OCI-LY7 (cell line): ENCODE results near the gene OR2AP1. TPM values are rescaled to one million over a fixed set of nuclear protein-coding genes. Genes with fewer than 3 reads are reported as not detected.
"Not testable (repeated sequence)": the region's sequence is repeated elsewhere in the genome, so short reads cannot be mapped to it uniquely, and the experiment has no call there.

Source experiments
- BruUV-seq: library from RNA; stranded (reverse); fragments of 400-500 nt; replicated peaks from 2 replicates; lab custom pipeline; 2021; lab: Mats Ljungman, UMichigan
- CTCF ChIA-PET: fragments of 300-600 bp; sonication (Branson Sonifier 250); formaldehyde crosslinking; loops from one replicate; lab custom pipeline; 2022; ENCODE audit warnings: antibody characterized with exemption; ENCODE audit not compliant: unreplicated experiment; lab: Charles Lee
- POLR2A ChIA-PET: fragments of 300-600 bp; sonication (Branson Sonifier 250); formaldehyde crosslinking; loops from one replicate; lab custom pipeline; 2022; ENCODE audit warnings: antibody characterized with exemption; lab: Charles Lee
- DNase-seq: peaks from one replicate; pipeline ENCODE4 v3.0.0-alpha.2; 2015; ENCODE audit warnings: low spot score
- H2AFZ ChIP-seq: fragments of 200-600 bp; sonication (generic), shearing (Covaris generic); 2 replicates; pipeline ENCODE4 v1.6.1; 2014; ENCODE audit warnings: mild to moderate bottlenecking, antibody characterized with exemption, low read length, moderate library complexity
- H3K27ac ChIP-seq: fragments of 200-600 bp; sonication (generic); 2 replicates; pipeline ENCODE4 v1.5.1; 2014; ENCODE audit warnings: mixed run types, low read depth, mild to moderate bottlenecking, moderate library complexity, low read length, inconsistent platforms; ENCODE audit not compliant: poor library complexity, severe bottlenecking
- H3K36me3 ChIP-seq: fragments of 200-600 bp; sonication (generic); 2 replicates; pipeline ENCODE4 v1.6.1; 2014; ENCODE audit warnings: mild to moderate bottlenecking, antibody characterized with exemption, low read length, moderate library complexity, mixed read lengths; ENCODE audit not compliant: insufficient read depth
- H3K4me1 ChIP-seq: fragments of 200-600 bp; sonication (generic); 2 replicates; pipeline ENCODE4 v1.5.1; 2014; ENCODE audit warnings: mild to moderate bottlenecking, low read length; ENCODE audit not compliant: insufficient read depth, poor library complexity, severe bottlenecking
- H3K4me2 ChIP-seq: fragments of 200-600 bp; sonication (generic); 2 replicates; pipeline ENCODE4 v1.6.1; 2014; ENCODE audit warnings: mild to moderate bottlenecking, low read length
- H3K4me3 ChIP-seq: fragments of 200-600 bp; sonication (generic); 2 replicates; pipeline ENCODE4 v1.5.1; 2014; ENCODE audit warnings: mild to moderate bottlenecking, low read depth, low read length; ENCODE audit not compliant: poor library complexity, severe bottlenecking
- H3K79me2 ChIP-seq: fragments of 200-600 bp; sonication (generic); 2 replicates; pipeline ENCODE4 v1.6.1; 2016; ENCODE audit warnings: low read depth, mild to moderate bottlenecking, low read length, moderate library complexity, mixed read lengths; ENCODE audit not compliant: insufficient read depth
- H3K9me2 ChIP-seq: fragments of 200-600 bp; sonication (generic); 2 replicates; pipeline ENCODE4 v1.6.1; 2016; ENCODE audit warnings: mild to moderate bottlenecking, low read length, mixed read lengths; ENCODE audit not compliant: insufficient read depth
- H3K9me3 ChIP-seq: fragments of 200-600 bp; sonication (generic); 2 replicates; pipeline ENCODE4 v1.6.1; 2014; ENCODE audit warnings: mild to moderate bottlenecking, mixed run types, low read length, mixed read lengths
- H4K20me1 ChIP-seq: fragments of 200-600 bp; sonication (generic); 2 replicates; pipeline ENCODE4 v1.6.1; 2014; ENCODE audit warnings: mild to moderate bottlenecking, antibody characterized with exemption, low read length, moderate library complexity, mixed read lengths; ENCODE audit not compliant: insufficient read depth
- EZH2phosphoT487 ChIP-seq: fragments of 200-600 bp; sonication (generic); IDR thresholded peaks from 2 replicates; pipeline ENCODE4 v1.6.1; 2018; ENCODE audit warnings: low read depth, borderline replicate concordance, mild to moderate bottlenecking, mixed run types, antibody characterized with exemption, low read length, moderate library complexity, mixed read lengths
- intact Hi-C: fragments of 100-400 bp; cut with micrococcal nuclease; formaldehyde crosslinking; loops from one replicate; pipeline ENCODE4 v1.10.0; 2022; ENCODE audit not compliant: unreplicated experiment
- total RNA-seq, 2 experiments: library from RNA; depleted of rRNA in 1 of 2; stranded (reverse); fragments of >200 nt in 1 of 2; shearing (Covaris generic) in 1 of 2; gene quantifications; 2 replicates each; pipeline ENCODE4 v1.2.3, GENCODE V29; 2014 to 2022
- TF ChIP-seq, protein P1 (sequence below): fragments of 200-600 bp; sonication (generic); conservative IDR thresholded peaks from 2 replicates; pipeline ENCODE4 v1.5.1; 2014; ENCODE audit warnings: mild to moderate bottlenecking, antibody characterized with exemption, low read length, moderate library complexity, mixed read lengths

OR2AP1 gene
- total RNA-seq, 2 experiments from 2014 or later, result not detected

DNA sequence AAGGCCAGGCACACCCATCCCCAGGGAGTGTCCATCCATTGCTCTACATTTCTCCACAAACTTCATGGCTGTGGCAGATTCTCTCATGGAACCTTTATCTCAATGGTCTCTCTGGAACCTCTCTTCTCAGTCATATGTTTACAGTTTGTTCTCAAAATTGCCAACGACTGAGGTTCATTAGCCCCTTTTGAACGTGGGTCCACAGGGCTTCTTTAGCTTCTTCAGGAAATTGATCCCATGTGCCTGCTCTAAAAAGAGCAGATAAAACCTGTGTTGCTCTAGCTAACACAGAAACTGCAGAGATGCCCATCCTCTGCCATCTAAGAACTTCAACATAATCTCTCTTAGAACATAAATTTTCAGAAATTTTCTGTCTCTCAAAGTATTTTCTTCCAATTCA is 23.0 kb upstream of the OR2AP1 start, which contains the start of gene OR6C4:
Gene OR6C4, plus strand, starts transcription at position 301 of the 400 bp plus-strand sequence. CDS start 1,625 bp downstream, outside the sequence.
- Histone ChIP-seq H4K20me1 (no peaks in the 10 kb centered on the region), H3K79me2 (no peaks in the 10 kb centered on the region), H3K27ac (no peak within 1 kb of the TSS), H3K36me3 (no peaks in the 10 kb centered on the region), H3K9me2 (no peaks in the 10 kb centered on the region), H3K9me3 (no peaks in the 10 kb centered on the region), H2AFZ (no peak within 1 kb of the TSS), H3K4me1 (no peaks in the 10 kb centered on the region), H3K4me2 (no peak within 1 kb of the TSS), H3K4me3 (no peak within 1 kb of the TSS)
- ChIA-PET CTCF (no interaction called here), POLR2A (no interaction called here)
- no peak for TF ChIP-seq EZH2phosphoT487
- TF ChIP-seq, protein P1, sequence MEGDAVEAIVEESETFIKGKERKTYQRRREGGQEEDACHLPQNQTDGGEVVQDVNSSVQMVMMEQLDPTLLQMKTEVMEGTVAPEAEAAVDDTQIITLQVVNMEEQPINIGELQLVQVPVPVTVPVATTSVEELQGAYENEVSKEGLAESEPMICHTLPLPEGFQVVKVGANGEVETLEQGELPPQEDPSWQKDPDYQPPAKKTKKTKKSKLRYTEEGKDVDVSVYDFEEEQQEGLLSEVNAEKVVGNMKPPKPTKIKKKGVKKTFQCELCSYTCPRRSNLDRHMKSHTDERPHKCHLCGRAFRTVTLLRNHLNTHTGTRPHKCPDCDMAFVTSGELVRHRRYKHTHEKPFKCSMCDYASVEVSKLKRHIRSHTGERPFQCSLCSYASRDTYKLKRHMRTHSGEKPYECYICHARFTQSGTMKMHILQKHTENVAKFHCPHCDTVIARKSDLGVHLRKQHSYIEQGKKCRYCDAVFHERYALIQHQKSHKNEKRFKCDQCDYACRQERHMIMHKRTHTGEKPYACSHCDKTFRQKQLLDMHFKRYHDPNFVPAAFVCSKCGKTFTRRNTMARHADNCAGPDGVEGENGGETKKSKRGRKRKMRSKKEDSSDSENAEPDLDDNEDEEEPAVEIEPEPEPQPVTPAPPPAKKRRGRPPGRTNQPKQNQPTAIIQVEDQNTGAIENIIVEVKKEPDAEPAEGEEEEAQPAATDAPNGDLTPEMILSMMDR, result no peak
- BruUV-seq, result no TSS peak
- no peak for DNase-seq
- intact Hi-C loops, result no loop called here

DNA sequence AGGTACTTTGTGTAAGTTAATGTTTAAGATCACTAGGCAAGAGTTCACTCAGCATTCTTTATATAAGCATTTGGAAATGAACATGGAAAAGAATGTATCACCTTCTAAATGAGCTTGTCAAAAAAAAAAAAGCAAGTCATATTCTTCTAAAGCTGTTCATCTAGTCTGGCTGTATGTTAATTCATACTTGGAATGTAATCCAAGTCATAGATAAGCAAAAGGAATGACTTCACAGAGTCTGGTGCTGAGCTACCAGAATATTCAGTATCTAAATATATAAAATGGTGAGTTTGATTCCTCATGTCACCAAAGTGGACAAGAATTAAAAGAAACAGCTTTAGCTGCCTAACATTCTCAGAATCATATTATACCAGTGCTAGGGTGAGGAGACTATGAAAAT is 18.0 kb upstream of the OR2AP1 start:
- Histone ChIP-seq H2AFZ (no peak overlapping the region), H3K4me1 (no peaks in the 10 kb centered on the region), H3K4me3 (no peak overlapping the region), H3K27ac (no peak overlapping the region), H3K9me2 (no peaks in the 10 kb centered on the region), H3K79me2 (no peaks in the 10 kb centered on the region), H3K36me3 (no peaks in the 10 kb centered on the region), H3K4me2 (no peak overlapping the region), H3K9me3 (no peaks in the 10 kb centered on the region), H4K20me1 (no peaks in the 10 kb centered on the region)
- BruUV-seq, result no TSS peak
- POLR2A ChIA-PET, result interaction anchor here (0.6 kb wide), 1 partner anchor 672 kb away, joined by 3 read pairs; no protein-coding TSS in a partner anchor
- intact Hi-C loops, result no loop called here
- CTCF ChIA-PET, result no interaction called here
- TF ChIP-seq, protein P1, result no peak
- TF ChIP-seq EZH2phosphoT487, result no peak
- DNase-seq, result no peak

DNA sequence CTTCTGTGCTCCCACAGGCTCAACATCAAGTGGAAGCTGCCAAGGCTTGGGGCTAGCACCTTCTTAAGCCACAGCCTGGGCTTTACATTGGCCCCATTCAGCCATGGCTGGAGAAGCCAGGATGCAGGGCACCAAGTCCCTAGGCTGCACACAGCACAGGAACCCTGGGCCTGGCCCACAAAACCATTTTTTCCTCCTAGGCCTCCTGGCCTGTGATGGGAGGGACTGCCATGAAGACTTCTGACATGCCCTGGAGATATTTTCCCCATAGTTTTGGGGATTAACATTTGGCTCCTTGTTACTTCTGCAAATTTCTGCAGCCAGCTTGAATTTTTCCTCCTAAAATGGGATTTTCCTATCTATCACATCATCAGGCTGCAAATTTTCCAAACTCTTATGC is 2.2 kb upstream of the OR2AP1 start:
- H3K79me2 ChIP-seq, DNase-seq, H3K9me3 ChIP-seq, H3K4me1 ChIP-seq, H3K36me3 ChIP-seq, intact Hi-C loops, H3K4me3 ChIP-seq, H3K9me2 ChIP-seq, POLR2A ChIA-PET, CTCF ChIA-PET, H4K20me1 ChIP-seq, BruUV-seq, H2AFZ ChIP-seq, H3K4me2 ChIP-seq, H3K27ac ChIP-seq: not testable (repeated sequence)

DNA sequence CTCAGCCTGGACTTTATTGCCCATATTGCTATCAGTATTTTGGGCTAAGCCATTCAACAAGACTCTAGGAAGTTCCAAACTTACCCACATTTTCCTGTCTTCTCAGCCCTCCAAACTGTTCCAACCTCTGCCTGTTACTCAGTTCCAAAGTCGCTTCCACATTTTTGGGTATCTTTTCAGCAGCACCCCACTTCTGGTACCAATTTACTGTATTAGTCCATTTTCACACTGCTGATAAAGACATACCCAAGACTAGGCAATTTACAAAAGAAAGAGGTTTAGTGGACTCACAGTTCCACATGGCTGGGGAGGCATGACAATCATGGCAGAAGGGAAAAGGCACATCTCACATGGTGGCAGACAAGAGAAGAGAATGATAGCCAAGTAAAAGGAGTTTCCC is 1.6 kb upstream of the OR2AP1 start:
- H4K20me1 ChIP-seq, H3K36me3 ChIP-seq, POLR2A ChIA-PET, CTCF ChIA-PET, BruUV-seq, H3K27ac ChIP-seq, H3K4me3 ChIP-seq, H2AFZ ChIP-seq, intact Hi-C loops, H3K4me2 ChIP-seq, H3K79me2 ChIP-seq, H3K9me2 ChIP-seq, DNase-seq, H3K4me1 ChIP-seq, H3K9me3 ChIP-seq: not testable (repeated sequence)
